ENCODE results near the gene FOXP1. TPM values are rescaled to one million over a fixed set of nuclear protein-coding genes. Genes with fewer than 3 reads are reported as not detected.
A peak's percentile ranks its signal among the peaks of the same experiment; 100 is the strongest.

The FOXP1 gene
- total and polyA plus RNA-seq, 2 experiments from 2014 or later = 37.4 to 59.9 TPM

GRCh38 chr3:71587958-71588357, 4.4 kb upstream of the FOXP1 start:
- Histone ChIP-seq H4K20me1 (ENCODE audit: insufficient read depth) (no peaks in the 10 kb centered on the region), H3K9me3 (ENCODE audit: low read depth) (no peaks in the 10 kb centered on the region), H3F3A (ENCODE audit: insufficient read depth) (peaks cover 31% of the 10 kb centered on the region), H3K4me3 (no peak overlapping the region), H3K4me1 (ENCODE audit: insufficient read depth) (peaks cover 31% of the 10 kb centered on the region), H2AFZ (no peak overlapping the region), H3K9ac (no peak overlapping the region), H3K9me2 (ENCODE audit: insufficient read depth) (no peaks in the 10 kb centered on the region), H3K79me2 (ENCODE audit: insufficient read depth) (peaks cover 22% of the 10 kb centered on the region), H3K36me3 (ENCODE audit: low read depth) (no peaks in the 10 kb centered on the region), H3K27me3 (replicated peaks; ENCODE audit: insufficient read depth) (no peaks in the 10 kb centered on the region), H3K27ac (no peak overlapping the region), H3K4me2 (ENCODE audit: unreplicated experiment) (no peak overlapping the region)
- in situ Hi-C loops (cut with MboI) = loop anchor here (25.0 kb wide), 2 partner anchors 476 to 876 kb away; no protein-coding TSS in a partner anchor
- TF ChIP-seq EZH2 (IDR thresholded peaks at IDR 0.05; ENCODE audit: insufficient read depth, poor library complexity, severe bottlenecking) (no peak), EZH2phosphoT487 (IDR thresholded peaks at IDR 0.05; ENCODE audit: insufficient read depth, low read depth) (no peak)
- 94 to 95% methylated on average over 3 of the region's 3 CpGs for WGBS, 2 experiments (ENCODE audit: low coverage in 1 of 2, low lambda C conversion rate in 2 of 2, missing lambda C conversion rate in 2 of 2)
- no peak for DNase-seq

GRCh38 chr3:71586810-71587242, 3.3 kb upstream of the FOXP1 start:
- no peaks in the 10 kb centered on the region for H3K36me3 ChIP-seq (ENCODE audit: low read depth)
- no peak overlapping the region for H2AFZ ChIP-seq
- no peaks in the 10 kb centered on the region for H3K9me2 ChIP-seq (ENCODE audit: insufficient read depth)
- H3K4me2 ChIP-seq (ENCODE audit: unreplicated experiment) = no peak overlapping the region
- H3K9ac ChIP-seq = no peak overlapping the region
- H3K27me3 ChIP-seq (replicated peaks; ENCODE audit: insufficient read depth) = no peaks in the 10 kb centered on the region
- no peak for DNase-seq
- peaks cover 31% of the 10 kb centered on the region for H3F3A ChIP-seq (ENCODE audit: insufficient read depth)
- no peaks in the 10 kb centered on the region for H4K20me1 ChIP-seq (ENCODE audit: insufficient read depth)
- peaks cover 31% of the 10 kb centered on the region for H3K4me1 ChIP-seq (ENCODE audit: insufficient read depth)
- H3K27ac ChIP-seq = no peak overlapping the region
- 20 to 25% methylated on average over 5 of the region's 5 CpGs for WGBS, 2 experiments (ENCODE audit: low coverage in 1 of 2, low lambda C conversion rate in 2 of 2, missing lambda C conversion rate in 2 of 2)
- H3K4me3 ChIP-seq = no peak overlapping the region; the same call in 1 of the 2 replicates
- no peaks in the 10 kb centered on the region for H3K9me3 ChIP-seq (ENCODE audit: low read depth)
- H3K79me2 ChIP-seq (ENCODE audit: insufficient read depth) = peaks cover 32% of the 10 kb centered on the region
- TF ChIP-seq EZH2phosphoT487 (IDR thresholded peaks at IDR 0.05; ENCODE audit: insufficient read depth, low read depth) (no peak), EZH2 (IDR thresholded peaks at IDR 0.05; ENCODE audit: insufficient read depth, poor library complexity, severe bottlenecking) (no peak)
- in situ Hi-C loops (cut with MboI) = loop anchor here (25.0 kb wide), 2 partner anchors 475 to 875 kb away; no protein-coding TSS in a partner anchor

GRCh38 chr3:71585887-71586809, 2.6 kb upstream of the FOXP1 start:
- Histone ChIP-seq H3K79me2 (ENCODE audit: insufficient read depth) (peaks cover 39% of the 10 kb centered on the region), H3K9me2 (ENCODE audit: insufficient read depth) (no peaks in the 10 kb centered on the region), H3K9ac (peak overlapping the region; percentile 90), H3K27me3 (replicated peaks; ENCODE audit: insufficient read depth) (no peaks in the 10 kb centered on the region), H4K20me1 (ENCODE audit: insufficient read depth) (no peaks in the 10 kb centered on the region), H2AFZ (no peak overlapping the region), H3K27ac (peak overlapping the region; percentile 81), H3K36me3 (ENCODE audit: low read depth) (no peaks in the 10 kb centered on the region), H3K4me1 (ENCODE audit: insufficient read depth) (peaks cover 28% of the 10 kb centered on the region), H3K4me3 (peak overlapping the region; percentile 93), H3K4me2 (ENCODE audit: unreplicated experiment) (peak overlapping the region; percentile 98), H3K9me3 (ENCODE audit: low read depth) (no peaks in the 10 kb centered on the region), H3F3A (ENCODE audit: insufficient read depth) (peaks cover 31% of the 10 kb centered on the region)
- in situ Hi-C loops (cut with MboI) = loop anchor here (25.0 kb wide), 2 partner anchors 474 to 874 kb away; no protein-coding TSS in a partner anchor
- TF ChIP-seq EZH2phosphoT487 (IDR thresholded peaks at IDR 0.05; ENCODE audit: insufficient read depth, low read depth) (no peak), EZH2 (IDR thresholded peaks at IDR 0.05; ENCODE audit: insufficient read depth, poor library complexity, severe bottlenecking) (no peak)
- DNase-seq = peak; percentile 60
- 24 to 25% methylated on average over 7 of the region's 7 CpGs for WGBS, 2 experiments (ENCODE audit: low coverage in 1 of 2, low lambda C conversion rate in 2 of 2, missing lambda C conversion rate in 2 of 2)

- peak overlapping the region; percentile 93 for H3K4me3 ChIP-seq
- no peaks in the 10 kb centered on the region for H4K20me1 ChIP-seq (ENCODE audit: insufficient read depth)
- in situ Hi-C loops (cut with MboI) = loop anchor here (25.0 kb wide), 2 partner anchors 473 to 873 kb away; no protein-coding TSS in a partner anchor
- H3K27ac ChIP-seq = peak overlapping the region; percentile 81
- no peaks in the 10 kb centered on the region for H3K9me2 ChIP-seq (ENCODE audit: insufficient read depth)
- peak overlapping the region; percentile 90 for H3K9ac ChIP-seq
- no peaks in the 10 kb centered on the region for H3K9me3 ChIP-seq (ENCODE audit: low read depth)
- peaks cover 34% of the 10 kb centered on the region for H3F3A ChIP-seq (ENCODE audit: insufficient read depth)
- H2AFZ ChIP-seq = peak overlapping the region; percentile 81
- H3K4me1 ChIP-seq (ENCODE audit: insufficient read depth) = peaks cover 33% of the 10 kb centered on the region
- 65 to 71% methylated on average over 5 of the region's 5 CpGs for WGBS, 2 experiments (ENCODE audit: low coverage in 1 of 2, low lambda C conversion rate in 2 of 2, missing lambda C conversion rate in 2 of 2)
- peak overlapping the region; percentile 98 for H3K4me2 ChIP-seq (ENCODE audit: unreplicated experiment)
- peaks cover 49% of the 10 kb centered on the region for H3K79me2 ChIP-seq (ENCODE audit: insufficient read depth)
- peak; percentile 18 for DNase-seq
- H3K36me3 ChIP-seq (ENCODE audit: low read depth) = no peaks in the 10 kb centered on the region
- TF ChIP-seq EZH2phosphoT487 (IDR thresholded peaks at IDR 0.05; ENCODE audit: insufficient read depth, low read depth) (no peak), EZH2 (IDR thresholded peaks at IDR 0.05; ENCODE audit: insufficient read depth, poor library complexity, severe bottlenecking) (no peak)
- no peaks in the 10 kb centered on the region for H3K27me3 ChIP-seq (replicated peaks; ENCODE audit: insufficient read depth)
Observed at GRCh38 chr3:71585131-71585530, 1.6 kb upstream of the FOXP1 start.
